GM21786 (cell line): ENCODE data around the gene SLC7A8.
"Not testable (repeated sequence)": the region's sequence is repeated elsewhere in the genome, so short reads cannot be mapped to it uniquely, and the experiment has no call there.

Experiments used
- ATAC-seq: cut with Tn5 transposase; IDR thresholded peaks from one replicate; pipeline ENCODE4 v1.9.1; 2021; ENCODE audit not compliant: unreplicated experiment

SLC7A8 gene

DNA sequence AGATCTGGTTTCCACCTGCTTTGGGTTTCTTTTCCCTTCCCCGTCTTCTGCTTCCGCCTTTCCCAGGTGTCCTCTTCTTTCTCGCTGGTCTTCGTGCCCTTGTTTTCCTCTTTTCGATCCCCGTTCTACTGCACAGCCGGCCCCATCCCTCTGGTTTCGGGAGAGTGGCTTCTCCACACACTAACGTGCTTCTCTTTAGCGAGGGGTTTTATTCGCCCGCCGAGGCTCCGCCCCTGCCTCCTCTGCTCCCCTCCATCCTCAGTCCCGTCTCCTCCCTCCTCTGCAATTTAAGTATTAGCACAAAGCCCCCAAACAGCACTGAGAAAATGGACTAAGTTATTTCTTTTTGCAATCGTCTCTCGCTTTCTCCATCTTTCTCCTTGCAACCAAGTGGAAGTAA is at the start of gene SLC7A8:
TSS of gene SLC7A8 (minus strand) at position 182 of the 400 bp plus-strand sequence. CDS start 746 bp downstream, outside the sequence.
- ATAC-seq: no peak

DNA sequence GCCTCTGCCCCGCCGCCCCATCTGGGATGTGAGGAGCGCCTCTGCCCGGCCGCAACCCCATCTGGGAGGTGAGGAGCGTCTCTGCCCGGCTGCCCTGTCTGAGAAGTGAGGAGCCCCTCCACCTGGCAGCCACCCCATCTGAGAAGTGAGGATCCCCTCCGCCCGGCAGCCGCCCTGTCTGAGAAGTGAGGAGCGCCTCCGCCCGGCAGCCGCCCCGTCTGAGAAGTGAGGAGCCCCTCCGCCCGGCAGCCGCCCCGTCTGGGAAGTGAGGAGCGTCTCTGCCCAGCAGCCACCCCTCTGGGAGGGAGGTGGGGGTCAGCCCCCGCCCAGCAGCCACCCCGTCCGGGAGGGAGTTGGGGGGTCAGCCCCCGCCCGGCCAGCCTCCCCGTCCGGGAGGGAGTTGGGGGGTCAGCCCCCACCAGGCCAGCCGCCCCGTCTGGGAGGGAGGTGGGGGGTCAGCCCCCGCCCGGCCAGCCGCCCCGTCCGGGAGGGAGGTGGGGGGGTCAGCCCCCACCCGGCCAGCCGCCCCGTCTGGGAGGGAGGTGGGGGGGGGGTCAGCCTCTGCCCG is 48.9 kb upstream of the SLC7A8 start:
- ATAC-seq: not testable (repeated sequence)

DNA sequence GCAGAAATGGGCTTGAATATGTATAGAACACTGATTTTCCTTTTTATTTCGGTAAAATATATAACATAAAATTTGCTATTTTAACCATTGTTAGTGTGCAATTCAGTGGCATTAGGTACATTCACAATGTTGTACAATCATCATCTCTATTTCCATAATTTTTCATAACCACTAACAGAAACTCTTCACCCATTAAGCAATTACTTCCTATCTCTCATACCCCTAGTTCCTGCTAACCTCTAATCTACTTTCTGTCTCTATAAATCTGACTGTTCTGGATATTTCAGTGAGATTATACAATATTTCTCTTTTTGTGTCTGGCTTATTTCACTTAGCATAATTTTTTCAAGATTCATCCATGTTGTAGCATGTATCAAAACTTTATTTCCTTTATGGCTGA is 45.4 kb upstream of the SLC7A8 start:
- ATAC-seq: no peak

GRCh38 chr14:23227566-23227965 is 44.1 kb upstream of the SLC7A8 start:
- ATAC-seq: no peak

- not testable (repeated sequence) for ATAC-seq
Observed at GRCh38 chr14:23224958-23225357, 41.5 kb upstream of the SLC7A8 start.

DNA sequence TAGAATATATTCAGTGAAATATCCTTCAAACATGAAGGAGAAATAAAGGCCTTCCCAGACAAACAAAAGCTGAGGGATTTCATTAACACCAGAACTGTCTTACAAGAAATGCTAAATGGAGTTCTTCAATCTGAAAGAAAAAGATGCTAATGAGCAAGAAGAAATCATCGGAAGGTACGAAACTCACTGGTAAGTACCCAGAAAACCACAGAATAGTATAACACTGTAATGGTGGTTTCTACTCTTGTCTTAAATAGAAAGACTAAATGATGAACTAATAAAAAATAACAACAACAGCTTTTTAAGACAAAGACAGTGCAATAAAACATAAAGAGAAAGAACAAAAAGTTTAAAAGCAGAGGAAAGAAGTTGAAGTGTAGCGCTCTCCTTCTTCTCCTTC is 35.6 kb upstream of the SLC7A8 start:
- ATAC-seq: no peak

- no peak for ATAC-seq
Observed at GRCh38 chr14:23217032-23218020, 33.9 kb upstream of the SLC7A8 start.

- ATAC-seq: no peak
Observed at GRCh38 chr14:23215421-23215820, 32.0 kb upstream of the SLC7A8 start.

- ATAC-seq: no peak
Observed at GRCh38 chr14:23209651-23210423, 26.4 kb upstream of the SLC7A8 start.

DNA sequence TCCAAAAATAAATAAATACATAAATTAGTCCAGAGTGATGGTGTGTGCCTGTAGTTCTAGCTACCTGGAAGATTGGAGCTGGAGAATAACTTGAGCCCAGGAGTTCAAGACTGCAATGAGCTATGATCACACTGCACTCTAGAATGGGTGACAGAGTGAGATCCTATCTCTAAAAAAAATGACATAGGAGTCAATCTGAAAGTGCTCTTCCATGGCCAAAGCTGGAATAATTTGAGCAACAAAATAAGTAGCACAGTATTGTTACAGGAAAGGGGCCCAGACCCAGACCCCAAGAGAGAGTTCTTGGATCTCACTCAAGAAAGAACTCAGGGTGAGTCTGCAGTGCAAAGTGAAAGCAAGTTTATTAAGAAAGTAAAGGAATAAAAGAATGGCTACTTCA is 24.9 kb upstream of the SLC7A8 start:
- no peak for ATAC-seq

DNA sequence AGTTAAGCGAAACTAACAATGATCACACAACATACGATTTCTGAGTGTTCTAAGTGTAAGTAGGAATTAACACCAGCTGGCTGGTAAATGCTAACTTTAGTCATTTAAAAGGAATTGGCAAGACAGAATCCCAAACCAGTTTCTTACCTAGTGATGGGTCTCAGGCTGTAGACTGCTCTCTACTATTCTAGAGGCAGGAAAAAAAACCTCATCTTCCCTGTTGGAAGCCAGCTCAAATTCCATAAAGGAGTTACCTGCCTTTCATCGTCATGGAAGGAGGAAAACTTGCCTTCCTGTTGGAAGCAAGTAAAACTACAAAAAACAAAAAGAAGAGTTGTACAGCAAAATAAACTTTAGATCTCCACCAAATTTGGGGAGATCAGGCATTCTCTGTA is 23.7 kb upstream of the SLC7A8 start:
- ATAC-seq: no peak

GRCh38 chr14:23206422-23207145 is 23.1 kb upstream of the SLC7A8 start:
- no peak for ATAC-seq

DNA sequence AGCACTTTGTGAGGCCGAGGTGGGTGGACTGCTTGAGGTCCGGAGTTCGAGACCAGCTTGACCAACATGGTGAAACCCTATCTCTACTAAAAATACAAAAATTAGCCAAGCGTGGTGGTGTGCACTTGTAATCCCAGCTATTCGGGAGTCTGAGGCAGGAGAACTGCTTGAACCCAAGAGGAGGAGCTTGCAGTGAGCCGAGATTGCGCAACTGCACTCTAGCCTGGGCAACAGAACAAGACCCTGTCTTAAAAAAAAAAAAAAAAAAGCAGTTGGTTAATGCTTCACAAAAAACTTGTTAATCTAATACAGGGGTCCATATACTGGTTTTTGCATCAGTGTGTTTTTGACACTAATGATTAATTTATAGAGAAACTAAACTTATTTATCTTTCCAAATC is 18.5 kb upstream of the SLC7A8 start:
- no peak for ATAC-seq

- not testable (repeated sequence) for ATAC-seq
Observed at GRCh38 chr14:23199141-23199540, 15.7 kb upstream of the SLC7A8 start.

GRCh38 chr14:23196487-23196886 is 13.0 kb upstream of the SLC7A8 start:
- ATAC-seq: not testable (repeated sequence)

GRCh38 chr14:23195552-23196101 is 12.2 kb upstream of the SLC7A8 start:
- no peak for ATAC-seq

- ATAC-seq: no peak
Observed at GRCh38 chr14:23193432-23193831, 10.0 kb upstream of the SLC7A8 start.

- no peak for ATAC-seq
Observed at GRCh38 chr14:23187925-23188324, 4.5 kb upstream of the SLC7A8 start.

- ATAC-seq: no peak
Observed at GRCh38 chr14:23186913-23187654, 3.6 kb upstream of the SLC7A8 start.

DNA sequence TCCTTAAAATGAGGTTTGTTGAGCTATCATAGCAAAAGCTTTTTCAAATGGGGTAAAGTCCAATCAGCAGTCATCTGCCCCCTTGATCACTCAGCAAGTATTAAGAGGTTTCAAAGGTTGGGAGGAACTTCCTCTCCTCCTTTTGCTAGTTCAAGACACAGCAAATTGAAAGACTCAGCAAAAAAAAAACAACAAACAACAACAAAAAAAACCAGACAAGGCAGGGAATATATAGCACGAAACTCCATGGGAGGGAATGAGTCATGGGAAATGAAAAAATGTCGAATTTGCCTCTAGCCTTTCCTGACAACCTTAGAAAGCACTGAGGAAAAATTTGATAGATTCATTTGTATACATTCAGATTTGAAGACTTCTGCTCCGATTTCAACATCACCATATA is 1.6 kb upstream of the SLC7A8 start:
- ATAC-seq: no peak
